ENCODE data around the gene RAB40AL. TPM values are rescaled to one million over a fixed set of nuclear protein-coding genes. Genes with fewer than 3 reads are reported as not detected.

Gene RAB40AL
- total and polyA plus RNA-seq, 2 of the 8 experiments (the other 6 are each of a cell fraction or from before 2014, with no cell fraction given): 0.27 to 0.30 TPM

DNA sequence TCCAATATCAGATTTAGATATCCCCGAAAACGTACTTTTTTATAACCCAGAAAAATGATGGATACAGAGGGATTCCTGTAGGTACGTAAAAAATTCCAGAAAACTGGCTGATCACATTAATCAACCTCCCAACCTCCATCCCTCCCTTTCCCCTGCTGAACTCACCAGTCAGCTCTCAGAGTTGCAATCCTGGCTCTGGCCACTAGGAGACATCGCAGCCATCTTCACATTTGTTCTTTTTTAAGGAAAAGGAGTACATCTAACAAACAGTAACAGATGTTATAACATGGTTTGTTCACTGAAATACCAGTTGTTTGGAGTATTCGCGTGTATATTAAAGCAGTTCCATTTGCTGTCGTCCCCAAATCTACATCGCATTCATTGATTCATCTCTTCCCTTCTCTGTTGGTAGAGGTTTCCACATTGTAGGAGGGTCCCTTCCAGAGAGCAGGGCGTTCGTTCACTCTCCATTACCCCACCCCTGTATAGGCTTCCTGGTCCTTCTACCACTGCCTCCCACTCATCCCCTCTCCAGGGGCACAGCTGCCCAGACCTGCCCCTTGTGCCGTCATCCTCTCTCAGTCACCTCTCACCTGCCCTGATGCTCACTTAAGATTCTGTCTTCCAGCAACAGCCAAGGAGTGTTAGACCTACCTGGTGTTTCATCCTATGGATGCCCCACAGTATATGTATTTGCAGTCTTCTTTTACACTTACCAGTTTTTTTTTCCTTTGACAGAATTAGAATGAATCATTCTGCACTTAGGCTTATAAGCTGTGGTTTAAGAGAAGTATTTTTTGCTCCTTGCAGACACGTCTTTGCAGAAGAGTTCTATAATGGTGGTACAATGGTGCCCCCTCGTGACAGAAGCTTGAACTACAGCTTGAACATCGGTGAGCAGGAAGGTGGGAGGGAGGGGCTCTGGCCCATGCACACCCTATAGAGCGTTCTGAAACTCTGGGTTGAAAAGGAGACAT, 36.8 kb upstream of the RAB40AL start:
- POLR2A ChIA-PET (ENCODE audit: partially characterized antibody): no interaction called here
- H3K23ac ChIP-seq (ENCODE audit: insufficient read length): no peak overlapping the region
- no peak overlapping the region for H2AFZ ChIP-seq (ENCODE audit: low read length)
- no peak overlapping the region for H3K14ac ChIP-seq (ENCODE audit: insufficient read length)
- H3K18ac ChIP-seq (ENCODE audit: extremely low read depth, low read length): no peak overlapping the region
- no peak overlapping the region for H2BK5ac ChIP-seq (ENCODE audit: low read depth, low read length)
- no peak overlapping the region for H4K5ac ChIP-seq (ENCODE audit: insufficient read length, low read depth, low read length)
- no peak overlapping the region for H3K4me2 ChIP-seq (ENCODE audit: insufficient read depth in 1 of 2, low read depth in 2 of 2, low read length in 2 of 2)
- H4K91ac ChIP-seq (replicated peaks; ENCODE audit: insufficient read length, low read length): no peak overlapping the region
- H4K20me1 ChIP-seq (replicated peaks in 1 of 2; ENCODE audit: control insufficient read depth in 1 of 2, insufficient read depth in 2 of 2, low read length in 2 of 2): no peaks in the 10 kb centered on the region
- H3K4me3 ChIP-seq (ENCODE audit: extremely low read depth in 1 of 4, insufficient read depth in 2 of 4, low read depth in 3 of 4, low read length in 4 of 4): no peak overlapping the region
- no peak overlapping the region for H3K4ac ChIP-seq (replicated peaks; ENCODE audit: insufficient read length, low read depth, low read length)
- no peaks in the 10 kb centered on the region for H3K23me2 ChIP-seq (ENCODE audit: low read depth, low read length)
- no peaks in the 10 kb centered on the region for H3K79me2 ChIP-seq (ENCODE audit: control insufficient read depth in 1 of 2, insufficient read depth in 2 of 2, low read length in 2 of 2)
- no peak overlapping the region for H3K9ac ChIP-seq (replicated peaks in 1 of 4; ENCODE audit: extremely low read depth in 1 of 4, low read depth in 3 of 4, low read length in 3 of 4)
- CTCF ChIA-PET (ENCODE audit: partially characterized antibody): interaction anchor here (0.6 to 2.2 kb wide), 26 partner anchors 10 to 1387 kb away, joined by 3 to 10 read pairs (median 3); no protein-coding TSS in a partner anchor
- H3K79me1 ChIP-seq (ENCODE audit: low read depth, low read length): no peaks in the 10 kb centered on the region
- H3K9me3 ChIP-seq (ENCODE audit: insufficient read depth in 2 of 2, low read depth in 1 of 2, low read length in 1 of 2): no peaks in the 10 kb centered on the region
- H3K36me3 ChIP-seq (ENCODE audit: control insufficient read depth in 2 of 4, insufficient read depth in 4 of 4, low read length in 3 of 4): no peaks in the 10 kb centered on the region
- H3K27ac ChIP-seq (ENCODE audit: low read depth, low read length): no peak overlapping the region
- no peak overlapping the region for H2BK20ac ChIP-seq (ENCODE audit: low read length)
- H2AK5ac ChIP-seq (ENCODE audit: low read depth, low read length): no peak overlapping the region
- DNase-seq (ENCODE audit: low read depth in 1 of 2, low spot score in 2 of 2): peak in 1 of 2 experiments; percentile 84
- no peak overlapping the region for H2BK12ac ChIP-seq (ENCODE audit: low read depth, low read length)
- H3K56ac ChIP-seq (replicated peaks; ENCODE audit: insufficient read length, low read depth, low read length): no peak overlapping the region
- TF ChIP-seq YY1 (IDR thresholded peaks at IDR 0.05; ENCODE audit: low read depth, low read length): peak; percentile 32; the same call in 1 of the 2 replicates
- TF ChIP-seq RAD21 (IDR thresholded peaks at IDR 0.05 in 1 of 2, conservative IDR thresholded peaks at IDR 0.05 in 1 of 2; ENCODE audit: low read depth in 2 of 2, low read length in 2 of 2): peak; percentile 60 to 64
- TF ChIP-seq, protein P1, sequence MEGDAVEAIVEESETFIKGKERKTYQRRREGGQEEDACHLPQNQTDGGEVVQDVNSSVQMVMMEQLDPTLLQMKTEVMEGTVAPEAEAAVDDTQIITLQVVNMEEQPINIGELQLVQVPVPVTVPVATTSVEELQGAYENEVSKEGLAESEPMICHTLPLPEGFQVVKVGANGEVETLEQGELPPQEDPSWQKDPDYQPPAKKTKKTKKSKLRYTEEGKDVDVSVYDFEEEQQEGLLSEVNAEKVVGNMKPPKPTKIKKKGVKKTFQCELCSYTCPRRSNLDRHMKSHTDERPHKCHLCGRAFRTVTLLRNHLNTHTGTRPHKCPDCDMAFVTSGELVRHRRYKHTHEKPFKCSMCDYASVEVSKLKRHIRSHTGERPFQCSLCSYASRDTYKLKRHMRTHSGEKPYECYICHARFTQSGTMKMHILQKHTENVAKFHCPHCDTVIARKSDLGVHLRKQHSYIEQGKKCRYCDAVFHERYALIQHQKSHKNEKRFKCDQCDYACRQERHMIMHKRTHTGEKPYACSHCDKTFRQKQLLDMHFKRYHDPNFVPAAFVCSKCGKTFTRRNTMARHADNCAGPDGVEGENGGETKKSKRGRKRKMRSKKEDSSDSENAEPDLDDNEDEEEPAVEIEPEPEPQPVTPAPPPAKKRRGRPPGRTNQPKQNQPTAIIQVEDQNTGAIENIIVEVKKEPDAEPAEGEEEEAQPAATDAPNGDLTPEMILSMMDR (IDR thresholded peaks at IDR 0.05; ENCODE audit: control extremely low read depth in 1 of 3, insufficient read depth in 1 of 3, low read depth in 1 of 3, low read length in 3 of 3): peak; percentile 58 to 67 (median 66)
- no peak for TF ChIP-seq CEBPB (IDR thresholded peaks at IDR 0.05; ENCODE audit: low read depth, low read length)
- no peaks in the 10 kb centered on the region for H3K4me1 ChIP-seq (replicated peaks in 1 of 4; ENCODE audit: control insufficient read depth in 3 of 4, insufficient read depth in 4 of 4, low read length in 3 of 4)
- H2BK120ac ChIP-seq (replicated peaks; ENCODE audit: low read depth, low read length): no peak overlapping the region
- no peak overlapping the region for H2BK15ac ChIP-seq (ENCODE audit: low read length)
- FAIRE-seq: peak; percentile 90
- H3K27me3 ChIP-seq (replicated peaks in 1 of 4; ENCODE audit: control insufficient read depth in 3 of 4, extremely low read depth in 1 of 4, insufficient read depth in 3 of 4, low read length in 3 of 4): no peaks in the 10 kb centered on the region
- no peak overlapping the region for H4K8ac ChIP-seq (ENCODE audit: extremely low read depth, insufficient read depth, low read length)
- 47% methylated on average over 12 of the region's 15 CpGs; no CpG with 5 or more reads in 1 of the 2 experiments for WGBS, 2 experiments (ENCODE audit: extremely low coverage in 1 of 2, insufficient coverage in 1 of 2, insufficient read length in 1 of 2, insufficient replicate concordance in 2 of 2, low coverage in 1 of 2, low lambda C conversion rate in 2 of 2, missing lambda C conversion rate in 1 of 2)

Data from H1 (cell line).